A549 (cell line): ENCODE data around the gene TREML2. TPM values are rescaled to one million over a fixed set of nuclear protein-coding genes. Genes with fewer than 3 reads are reported as not detected.

Source experiments
- ATAC-seq, 2 experiments: fragments of 200-7000 bp in 1 of 2; fragments of >200 bp in 1 of 2; cut with Nextera tagmentation in 1 of 2; cut with Tn5 transposase in 1 of 2; 3 replicates each; pipeline versions ENCODE4 v1.8.0 to v1.9.1; 2018 to 2020; ENCODE audit warnings: mild to moderate bottlenecking in 1 of 2, moderate library complexity in 1 of 2
- CTCF ChIA-PET: fragments of 300-600 bp; sonication (Branson Sonifier 250); formaldehyde crosslinking; extraction: SDS; loops from one replicate; lab custom pipeline; 2021; ENCODE audit warnings: antibody characterized with exemption, inconsistent platforms; lab: Yijun Ruan, JAX
- POLR2A ChIA-PET: fragments of 350-600 bp; formaldehyde crosslinking; extraction: SDS; loops from one replicate; lab custom pipeline; 2021; ENCODE audit warnings: antibody characterized with exemption, inconsistent platforms; lab: Yijun Ruan, JAX
- DNase-seq, 2 experiments: peaks; one replicate each; pipeline versions ENCODE4 v3.0.0 to v3.0.0-alpha.2; 2011 to 2016; ENCODE audit warnings: low read depth in 1 of 2, low spot score in 1 of 2
- FAIRE-seq: peaks from 2 replicates; lab custom pipeline; 2011; peaks lifted over from hg19 to GRCh38; lab: Jason Lieb, UNC
- H3K27ac ChIP-seq, 2 experiments: fragments of >200 bp; sonication (Bioruptor Twin); formaldehyde crosslinking; 3 replicates each; pipeline ENCODE4 v1.5.1; 2016 to 2017
- H3K4me1 ChIP-seq: fragments of >200 bp; sonication (Bioruptor Twin); formaldehyde crosslinking; 3 replicates; pipeline ENCODE4 v1.6.1; 2016
- H3K4me2 ChIP-seq: fragments of >200 bp; sonication (Bioruptor Twin); formaldehyde crosslinking; 3 replicates; pipeline ENCODE4 v1.6.1; 2016
- H3K4me3 ChIP-seq: fragments of >200 bp; sonication (Bioruptor Twin); formaldehyde crosslinking; 3 replicates; pipeline ENCODE4 v1.5.1; 2016
- H3K9me3 ChIP-seq: fragments of >200 bp; sonication (Bioruptor Twin); formaldehyde crosslinking; 3 replicates; pipeline ENCODE4 v1.6.1; 2016
- CEBPB ChIP-seq, 2 experiments: fragments of >200 bp in 1 of 2; sonication (Bioruptor Twin) in 1 of 2; formaldehyde crosslinking in 1 of 2; IDR thresholded peaks; 2 replicates each; pipeline ENCODE4 v1.6.1; 2012 to 2016
- CHD2 ChIP-seq: fragments of 150-350 bp; IDR thresholded peaks from 2 replicates; pipeline ENCODE4 v1.6.1; 2014; ENCODE audit warnings: low read length; ENCODE audit not compliant: partially characterized antibody
- EHF ChIP-seq: fragments of 250-450 bp; sonication (Bioruptor Pico); IDR thresholded peaks from 2 replicates; pipeline ENCODE4 v1.5.0; 2020; ENCODE audit warnings: mild to moderate bottlenecking
- EP300 ChIP-seq, 2 experiments: fragments of >200 bp; sonication (Bioruptor Twin); formaldehyde crosslinking; IDR thresholded peaks; 2 replicates in 1 of 2; 3 replicates in 1 of 2; pipeline ENCODE4 v1.6.1; 2016 to 2017
- ESRRA ChIP-seq: fragments of 150-350 bp; IDR thresholded peaks from 2 replicates; pipeline ENCODE4 v1.6.1; 2014; ENCODE audit warnings: mild to moderate bottlenecking, low read length, borderline replicate concordance
- HOXB13 ChIP-seq: fragments of 250-450 bp; sonication (Bioruptor Pico); IDR thresholded peaks from 2 replicates; pipeline ENCODE4 v1.5.0; 2020; ENCODE audit warnings: low read depth, mild to moderate bottlenecking, moderate library complexity
- NFE2L2 ChIP-seq: fragments of 150-350 bp; conservative IDR thresholded peaks from 2 replicates; pipeline ENCODE4 v1.6.1; 2014; ENCODE audit warnings: low read length
- NR3C1 ChIP-seq: fragments of >200 bp; sonication (Bioruptor Twin); formaldehyde crosslinking; IDR thresholded peaks from 3 replicates; pipeline ENCODE4 v1.6.1; 2017
- RAD21 ChIP-seq, 2 experiments: fragments of >200 bp in 1 of 2; sonication (Bioruptor Twin) in 1 of 2; formaldehyde crosslinking in 1 of 2; IDR thresholded peaks in 1 of 2; conservative IDR thresholded peaks in 1 of 2; 2 replicates in 1 of 2; 3 replicates in 1 of 2; pipeline ENCODE4 v1.6.1; 2012 to 2018; ENCODE audit warnings: inconsistent platforms in 1 of 2
- RFX5 ChIP-seq: fragments of 450-650 bp; IDR thresholded peaks from 2 replicates; pipeline ENCODE4 v1.7.1; 2014; ENCODE audit warnings: antibody characterized with exemption, mild to moderate bottlenecking, moderate library complexity
- SMC3 ChIP-seq: fragments of >200 bp; sonication (Bioruptor Twin); formaldehyde crosslinking; IDR thresholded peaks from 3 replicates; pipeline ENCODE4 v1.6.1; 2018; ENCODE audit warnings: inconsistent platforms
- TP53 ChIP-seq: fragments of 250-450 bp; sonication (Bioruptor Pico); IDR thresholded peaks from 2 replicates; pipeline ENCODE4 v1.5.0; 2021; ENCODE audit warnings: mild to moderate bottlenecking, moderate library complexity
- ZC3H11A ChIP-seq: fragments of 450-650 bp; IDR thresholded peaks from 2 replicates; pipeline ENCODE4 v1.6.1; 2014; ENCODE audit warnings: antibody characterized with exemption, mild to moderate bottlenecking
- ZFP36 ChIP-seq: fragments of 450-650 bp; IDR thresholded peaks from 2 replicates; pipeline ENCODE4 v1.6.1; 2014; ENCODE audit warnings: borderline replicate concordance; ENCODE audit not compliant: partially characterized antibody
- WGBS: methylation state at CpG from one replicate; pipeline ENCODE4 v1.1.6; 2017; ENCODE audit errors: missing lambda C conversion rate; 5-methylcytosine and 5-hydroxymethylcytosine counted together
- polyA plus RNA-seq, 4 experiments: library from polyadenylated mRNA; depleted of rRNA in 3 of 4; stranded (reverse); fragments of >200 nt; fragmentation: RNase III in 1 of 4; extraction: RNeasy Plus Mini Kit Qiagen cat#74134 plus additional on column Dnase treatment in 1 of 4; gene quantifications; 2 replicates in 3 of 4; 3 replicates in 1 of 4; pipeline ENCODE4 v1.2.3, GENCODE V29; 2011 to 2017
- TF ChIP-seq, protein P1 (sequence below): fragments of 150-350 bp; IDR thresholded peaks from 2 replicates; pipeline ENCODE4 v1.6.1; 2014; ENCODE audit warnings: low read depth, mild to moderate bottlenecking, low read length
- TF ChIP-seq, protein P2 (sequence below): IDR thresholded peaks from 2 replicates; pipeline ENCODE4 v1.6.1; 2012
- TF ChIP-seq, protein P3 (sequence below): fragments of >200 bp; sonication (Bioruptor Twin); formaldehyde crosslinking; IDR thresholded peaks from 2 replicates; pipeline ENCODE4 v1.6.1; 2016
- TF ChIP-seq, protein P4 (sequence below): fragments of >200 bp; sonication (Bioruptor Twin); formaldehyde crosslinking; IDR thresholded peaks from 3 replicates; pipeline ENCODE4 v1.5.1; 2016

Gene TREML2
- polyA plus RNA-seq, 2 of the 4 experiments (the other 2 are of a cell fraction) = not detected

DNA sequence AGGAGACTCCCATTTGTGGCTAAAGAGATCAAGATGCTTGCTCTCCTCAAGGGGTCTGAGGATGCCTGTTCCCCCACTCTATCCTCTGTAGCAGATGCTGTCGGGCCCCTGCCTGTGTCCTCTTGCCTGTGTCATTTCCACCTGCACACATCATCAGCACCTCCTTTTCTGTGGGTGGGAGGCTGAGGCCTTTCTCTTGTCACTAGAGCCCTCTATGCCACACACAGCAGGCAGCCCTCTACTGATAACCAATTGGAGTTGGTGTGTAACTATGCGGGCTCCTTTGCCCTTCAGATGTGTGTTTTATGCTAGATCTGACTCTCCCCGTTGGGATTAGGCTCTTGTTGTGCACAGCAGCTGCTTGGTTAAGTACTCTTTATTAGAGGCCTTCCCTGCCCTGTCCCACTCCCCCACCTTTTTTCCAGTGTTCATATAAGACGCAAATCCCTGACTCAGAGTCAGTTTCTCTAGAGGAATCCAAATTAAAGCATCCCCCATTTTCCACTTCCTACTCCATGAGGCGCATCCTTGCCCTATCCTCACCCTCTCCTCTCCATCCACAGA is 7.7 kb downstream of the TREML2 start:
- no peaks in the 10 kb centered on the region for H3K4me1 ChIP-seq
- FAIRE-seq = no peak
- ChIA-PET POLR2A (no interaction called here), CTCF (no interaction called here)
- peaks cover 14% of the 10 kb centered on the region; the same call in 2 of the 3 replicates for H3K9me3 ChIP-seq
- no peak overlapping the region for H3K4me2 ChIP-seq
- TF ChIP-seq EP300 (IDR thresholded peaks at IDR 0.05) = no peak
- TF ChIP-seq ESRRA = no peak
- TF ChIP-seq CEBPB (IDR thresholded peaks at IDR 0.05) = no peak
- TF ChIP-seq EHF (CRISPR knock-in tag) = no peak
- TF ChIP-seq, protein P1, sequence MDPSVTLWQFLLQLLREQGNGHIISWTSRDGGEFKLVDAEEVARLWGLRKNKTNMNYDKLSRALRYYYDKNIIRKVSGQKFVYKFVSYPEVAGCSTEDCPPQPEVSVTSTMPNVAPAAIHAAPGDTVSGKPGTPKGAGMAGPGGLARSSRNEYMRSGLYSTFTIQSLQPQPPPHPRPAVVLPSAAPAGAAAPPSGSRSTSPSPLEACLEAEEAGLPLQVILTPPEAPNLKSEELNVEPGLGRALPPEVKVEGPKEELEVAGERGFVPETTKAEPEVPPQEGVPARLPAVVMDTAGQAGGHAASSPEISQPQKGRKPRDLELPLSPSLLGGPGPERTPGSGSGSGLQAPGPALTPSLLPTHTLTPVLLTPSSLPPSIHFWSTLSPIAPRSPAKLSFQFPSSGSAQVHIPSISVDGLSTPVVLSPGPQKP = no peak
- TF ChIP-seq ZC3H11A = no peak
- no peak for TF ChIP-seq RAD21 (conservative IDR thresholded peaks at IDR 0.05 in 1 of 2, IDR thresholded peaks at IDR 0.05 in 1 of 2)
- TF ChIP-seq, protein P2, sequence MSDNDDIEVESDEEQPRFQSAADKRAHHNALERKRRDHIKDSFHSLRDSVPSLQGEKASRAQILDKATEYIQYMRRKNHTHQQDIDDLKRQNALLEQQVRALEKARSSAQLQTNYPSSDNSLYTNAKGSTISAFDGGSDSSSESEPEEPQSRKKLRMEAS = no peak
- TF ChIP-seq, protein P3, sequence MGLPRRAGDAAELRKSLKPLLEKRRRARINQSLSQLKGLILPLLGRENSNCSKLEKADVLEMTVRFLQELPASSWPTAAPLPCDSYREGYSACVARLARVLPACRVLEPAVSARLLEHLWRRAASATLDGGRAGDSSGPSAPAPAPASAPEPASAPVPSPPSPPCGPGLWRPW = no peak
- H3K27ac ChIP-seq = no peak overlapping the region
- ATAC-seq = no peak
- 28% methylated on average over 4 of the region's 5 CpGs for WGBS
- DNase-seq = no peak
- no peak overlapping the region for H3K4me3 ChIP-seq

DNA sequence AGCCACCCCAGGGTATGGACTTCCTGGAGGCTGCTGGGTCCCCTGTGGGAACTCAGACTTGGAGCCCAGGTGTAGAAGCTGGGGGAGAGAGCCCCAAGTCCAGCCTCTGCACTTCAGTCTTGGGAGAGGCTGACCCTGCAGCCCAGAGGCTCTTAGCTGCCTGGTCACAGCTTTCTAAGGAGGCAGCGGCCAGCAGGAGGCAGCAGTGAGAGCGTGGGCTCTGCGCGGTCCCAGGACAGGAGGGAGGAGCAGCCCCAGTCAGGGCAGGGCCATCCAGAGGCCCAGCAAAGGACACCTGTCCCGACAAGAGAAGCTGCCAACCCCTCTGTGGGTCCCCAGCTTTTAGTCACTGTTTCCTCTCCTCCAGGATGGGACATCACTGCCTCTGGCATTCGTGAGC is 9.4 kb downstream of the TREML2 start:
- FAIRE-seq (no peak), ATAC-seq (peak; percentile 75 to 93)
- POLR2A ChIA-PET = no interaction called here
- 0% methylated on average over 1 of the region's 6 CpGs for WGBS
- Histone ChIP-seq H3K9me3 (peaks cover 14% of the 10 kb centered on the region; the same call in 2 of the 3 replicates), H3K4me3 (no peak overlapping the region), H3K4me1 (no peaks in the 10 kb centered on the region), H3K27ac (no peak overlapping the region), H3K4me2 (no peak overlapping the region)
- CTCF ChIA-PET = interaction anchor here (1.0 to 1.8 kb wide), 3 partner anchors 9 to 46 kb away, joined by 3 to 9 read pairs (median 3); partner anchors contain the start of gene TREML2
- TF ChIP-seq TP53 (CRISPR knock-in tag) = no peak
- TF ChIP-seq NR3C1 = no peak
- TF ChIP-seq EHF (CRISPR knock-in tag) = no peak
- TF ChIP-seq, protein P2 = no peak
- no peak for TF ChIP-seq SMC3
- TF ChIP-seq CHD2 = no peak
- no peak for TF ChIP-seq HOXB13 (CRISPR knock-in tag)
- TF ChIP-seq RFX5 = no peak
- peak in 1 of 2 experiments; percentile 7; a peak in 1 of 5 replicates for TF ChIP-seq RAD21 (conservative IDR thresholded peaks at IDR 0.05 in 1 of 2, IDR thresholded peaks at IDR 0.05 in 1 of 2)
- TF ChIP-seq, protein P4, sequence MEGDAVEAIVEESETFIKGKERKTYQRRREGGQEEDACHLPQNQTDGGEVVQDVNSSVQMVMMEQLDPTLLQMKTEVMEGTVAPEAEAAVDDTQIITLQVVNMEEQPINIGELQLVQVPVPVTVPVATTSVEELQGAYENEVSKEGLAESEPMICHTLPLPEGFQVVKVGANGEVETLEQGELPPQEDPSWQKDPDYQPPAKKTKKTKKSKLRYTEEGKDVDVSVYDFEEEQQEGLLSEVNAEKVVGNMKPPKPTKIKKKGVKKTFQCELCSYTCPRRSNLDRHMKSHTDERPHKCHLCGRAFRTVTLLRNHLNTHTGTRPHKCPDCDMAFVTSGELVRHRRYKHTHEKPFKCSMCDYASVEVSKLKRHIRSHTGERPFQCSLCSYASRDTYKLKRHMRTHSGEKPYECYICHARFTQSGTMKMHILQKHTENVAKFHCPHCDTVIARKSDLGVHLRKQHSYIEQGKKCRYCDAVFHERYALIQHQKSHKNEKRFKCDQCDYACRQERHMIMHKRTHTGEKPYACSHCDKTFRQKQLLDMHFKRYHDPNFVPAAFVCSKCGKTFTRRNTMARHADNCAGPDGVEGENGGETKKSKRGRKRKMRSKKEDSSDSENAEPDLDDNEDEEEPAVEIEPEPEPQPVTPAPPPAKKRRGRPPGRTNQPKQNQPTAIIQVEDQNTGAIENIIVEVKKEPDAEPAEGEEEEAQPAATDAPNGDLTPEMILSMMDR = peak; percentile 22; the same call in 1 of the 3 replicates
- no peak for TF ChIP-seq NFE2L2
- TF ChIP-seq, all 56 proteins: peak for 2
- DNase-seq = peak; percentile 8 to 36

DNA sequence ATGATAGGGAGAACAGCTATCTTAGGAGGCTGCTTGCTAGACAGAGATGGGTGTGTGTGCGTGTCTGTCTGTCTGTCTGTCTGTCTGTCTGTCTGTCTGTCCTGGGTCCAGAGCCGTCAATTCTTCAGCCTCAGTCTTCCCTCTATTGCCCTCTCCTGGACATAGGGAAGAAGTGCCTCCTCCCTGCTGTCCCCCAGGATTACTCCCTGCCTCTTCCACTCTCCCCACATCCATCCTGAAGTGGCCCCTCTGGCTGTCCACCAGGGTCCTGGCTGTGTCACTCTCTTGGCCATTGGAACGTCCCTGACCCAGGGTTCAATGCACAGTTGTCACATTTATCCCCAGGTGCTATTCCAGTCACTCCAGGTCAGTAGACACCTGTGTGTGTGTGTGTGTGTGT is 10.2 kb downstream of the TREML2 start:
- 33% methylated on average over 3 of the region's 3 CpGs for WGBS
- Histone ChIP-seq H3K4me2 (no peak overlapping the region), H3K9me3 (peaks cover 14% of the 10 kb centered on the region; the same call in 2 of the 3 replicates), H3K27ac (no peak overlapping the region), H3K4me1 (no peaks in the 10 kb centered on the region), H3K4me3 (no peak overlapping the region)
- peak; percentile 60 for TF ChIP-seq ZFP36
- TF ChIP-seq CEBPB (IDR thresholded peaks at IDR 0.05) = no peak
- no peak for DNase-seq
- no peak for ATAC-seq
- no peak for FAIRE-seq
- ChIA-PET CTCF (interaction anchor here (0.6 to 1.8 kb wide), 2 partner anchors 9 to 17 kb away, joined by 3 to 9 read pairs; no protein-coding TSS in a partner anchor), POLR2A (no interaction called here)
